HG03108 (cell line): Measurements from ENCODE around the gene MARCHF6.
A peak's percentile ranks its signal among the peaks of the same experiment; 100 is the strongest.
"Not testable (repeated sequence)": the region's sequence is repeated elsewhere in the genome, so short reads cannot be mapped to it uniquely, and the experiment has no call there.

Experiments
- ATAC-seq: cut with Tn5 transposase; IDR thresholded peaks from one replicate; pipeline ENCODE4 v1.9.1; 2021; ENCODE audit warnings: moderate library complexity; ENCODE audit not compliant: unreplicated experiment

The MARCHF6 gene, protein sequence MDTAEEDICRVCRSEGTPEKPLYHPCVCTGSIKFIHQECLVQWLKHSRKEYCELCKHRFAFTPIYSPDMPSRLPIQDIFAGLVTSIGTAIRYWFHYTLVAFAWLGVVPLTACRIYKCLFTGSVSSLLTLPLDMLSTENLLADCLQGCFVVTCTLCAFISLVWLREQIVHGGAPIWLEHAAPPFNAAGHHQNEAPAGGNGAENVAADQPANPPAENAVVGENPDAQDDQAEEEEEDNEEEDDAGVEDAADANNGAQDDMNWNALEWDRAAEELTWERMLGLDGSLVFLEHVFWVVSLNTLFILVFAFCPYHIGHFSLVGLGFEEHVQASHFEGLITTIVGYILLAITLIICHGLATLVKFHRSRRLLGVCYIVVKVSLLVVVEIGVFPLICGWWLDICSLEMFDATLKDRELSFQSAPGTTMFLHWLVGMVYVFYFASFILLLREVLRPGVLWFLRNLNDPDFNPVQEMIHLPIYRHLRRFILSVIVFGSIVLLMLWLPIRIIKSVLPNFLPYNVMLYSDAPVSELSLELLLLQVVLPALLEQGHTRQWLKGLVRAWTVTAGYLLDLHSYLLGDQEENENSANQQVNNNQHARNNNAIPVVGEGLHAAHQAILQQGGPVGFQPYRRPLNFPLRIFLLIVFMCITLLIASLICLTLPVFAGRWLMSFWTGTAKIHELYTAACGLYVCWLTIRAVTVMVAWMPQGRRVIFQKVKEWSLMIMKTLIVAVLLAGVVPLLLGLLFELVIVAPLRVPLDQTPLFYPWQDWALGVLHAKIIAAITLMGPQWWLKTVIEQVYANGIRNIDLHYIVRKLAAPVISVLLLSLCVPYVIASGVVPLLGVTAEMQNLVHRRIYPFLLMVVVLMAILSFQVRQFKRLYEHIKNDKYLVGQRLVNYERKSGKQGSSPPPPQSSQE

DNA sequence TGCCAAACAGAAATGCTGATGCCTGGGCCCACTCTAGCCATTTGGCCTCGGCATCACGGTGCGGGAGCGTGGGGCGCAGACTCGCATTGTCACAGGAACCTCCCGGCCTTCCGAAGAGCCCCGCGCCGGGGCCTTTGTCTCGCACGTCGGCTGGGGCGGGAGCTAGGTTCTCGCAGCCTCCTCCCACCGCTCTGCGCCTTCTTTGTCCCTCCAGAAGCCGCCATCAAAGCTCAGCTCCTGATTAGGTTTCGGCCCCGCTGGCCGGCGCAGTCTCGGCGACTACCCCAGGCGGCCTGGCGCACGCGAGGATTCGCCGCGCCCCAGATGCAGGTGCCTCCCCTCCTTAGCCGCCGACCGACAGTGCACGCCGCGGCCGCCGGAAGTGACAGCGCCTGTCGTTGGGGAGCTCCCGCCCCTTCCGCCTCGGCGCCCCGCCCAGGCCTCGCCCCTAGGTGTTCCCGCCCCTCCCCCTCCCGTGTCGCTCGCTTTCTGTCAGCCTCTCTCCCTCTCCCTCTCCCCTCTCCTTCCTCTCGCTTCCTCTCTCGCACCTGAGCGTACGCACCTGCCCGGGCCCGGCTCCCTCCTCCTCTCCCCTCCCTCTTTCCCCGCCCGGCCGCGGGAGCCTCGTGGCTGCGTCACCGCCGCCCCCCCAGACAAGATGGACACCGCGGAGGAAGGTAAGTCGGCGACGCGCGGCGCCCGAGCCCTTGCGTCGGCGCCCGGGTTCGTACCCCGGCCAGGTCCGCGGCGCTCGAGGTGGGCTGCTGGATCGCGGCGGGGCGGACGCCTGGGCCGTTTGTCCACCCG, at the start of gene MARCHF6:
MARCHF6 (plus strand) TSS at position 455 of the 807 bp plus-strand sequence; CDS start at position 659, 204 bp downstream.
- peak; percentile 79 for ATAC-seq

DNA sequence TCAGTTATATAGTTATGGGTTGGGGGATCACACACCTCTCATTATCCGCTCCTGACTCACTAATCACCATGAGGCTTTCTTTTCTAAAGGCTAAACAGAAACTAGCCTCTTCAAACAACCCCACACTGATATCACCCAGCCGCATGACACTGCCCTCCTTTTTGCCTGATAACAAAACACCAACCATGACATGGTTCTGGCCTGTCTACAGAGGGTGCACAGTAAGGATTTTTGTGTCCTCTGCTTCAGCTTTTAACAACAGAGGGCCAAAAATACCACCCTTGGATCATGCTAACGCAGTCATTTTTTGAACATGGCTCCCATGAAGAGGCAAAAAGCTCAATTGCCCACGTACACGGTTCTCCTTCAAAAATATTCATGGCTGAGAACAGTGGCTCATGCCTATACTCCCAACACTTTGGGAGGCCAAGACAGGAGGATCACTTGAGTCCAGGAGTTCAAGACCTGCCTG, 49.8 kb upstream of the MARCHF6 start:
- ATAC-seq = no peak

DNA sequence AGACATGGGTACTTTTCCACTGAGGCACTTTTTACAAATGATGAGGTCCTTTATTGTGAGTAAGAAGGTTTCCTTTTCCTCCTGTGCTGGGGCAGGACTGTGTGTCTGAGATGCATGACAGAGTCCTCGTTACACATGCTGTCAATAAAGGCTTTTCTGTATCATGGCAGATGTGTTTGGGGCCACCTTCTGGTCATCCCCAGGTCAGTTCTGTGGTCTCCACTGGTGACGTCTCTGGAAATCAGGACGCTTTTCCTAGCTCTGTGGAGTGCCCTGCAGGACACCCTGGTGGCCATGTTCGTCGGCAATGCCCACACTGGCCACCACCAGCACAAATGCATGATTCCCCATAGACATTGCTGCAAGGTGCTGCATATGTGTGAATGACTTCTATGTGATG, 48.6 kb upstream of the MARCHF6 start:
- ATAC-seq = no peak

DNA sequence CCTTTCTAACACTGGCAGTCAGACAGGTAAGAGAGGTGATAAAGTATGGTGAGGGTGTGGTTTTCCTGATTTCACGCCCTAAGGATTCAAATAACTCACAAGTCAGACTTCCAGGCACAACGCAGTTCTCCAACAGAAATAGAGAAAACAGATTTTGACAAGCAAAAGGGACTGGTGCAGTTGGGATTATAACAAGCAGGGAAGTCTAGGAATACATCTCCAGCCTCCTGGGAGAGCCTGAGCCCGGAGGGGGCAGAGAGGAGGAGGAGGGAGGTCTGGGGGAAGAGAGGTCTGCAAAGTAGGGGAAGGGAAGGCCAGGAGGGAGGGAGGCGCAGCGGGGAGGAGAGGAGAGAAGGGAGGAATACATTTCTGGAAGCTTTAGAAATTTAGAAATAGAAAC, 47.4 kb upstream of the MARCHF6 start:
- ATAC-seq = no peak

DNA sequence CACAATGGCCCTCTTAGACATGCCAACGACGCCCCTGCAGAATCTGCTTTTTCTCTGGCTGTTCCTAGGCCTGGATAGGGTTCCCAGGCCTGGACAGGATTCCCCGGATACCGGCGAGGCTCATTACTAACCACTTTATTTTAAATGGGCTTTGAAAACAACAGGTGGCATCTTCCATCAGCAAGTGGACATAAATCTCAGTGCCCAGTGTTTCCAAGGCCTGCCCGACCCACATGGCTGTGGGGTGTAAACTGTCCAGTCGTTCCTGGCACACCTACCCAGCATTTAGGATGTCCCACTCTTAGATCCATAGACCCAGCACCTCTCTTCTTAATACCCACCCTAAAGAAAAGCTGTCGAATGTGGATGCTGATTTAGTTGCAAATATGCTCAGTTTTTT, 46.7 kb upstream of the MARCHF6 start:
- ATAC-seq = no peak

DNA sequence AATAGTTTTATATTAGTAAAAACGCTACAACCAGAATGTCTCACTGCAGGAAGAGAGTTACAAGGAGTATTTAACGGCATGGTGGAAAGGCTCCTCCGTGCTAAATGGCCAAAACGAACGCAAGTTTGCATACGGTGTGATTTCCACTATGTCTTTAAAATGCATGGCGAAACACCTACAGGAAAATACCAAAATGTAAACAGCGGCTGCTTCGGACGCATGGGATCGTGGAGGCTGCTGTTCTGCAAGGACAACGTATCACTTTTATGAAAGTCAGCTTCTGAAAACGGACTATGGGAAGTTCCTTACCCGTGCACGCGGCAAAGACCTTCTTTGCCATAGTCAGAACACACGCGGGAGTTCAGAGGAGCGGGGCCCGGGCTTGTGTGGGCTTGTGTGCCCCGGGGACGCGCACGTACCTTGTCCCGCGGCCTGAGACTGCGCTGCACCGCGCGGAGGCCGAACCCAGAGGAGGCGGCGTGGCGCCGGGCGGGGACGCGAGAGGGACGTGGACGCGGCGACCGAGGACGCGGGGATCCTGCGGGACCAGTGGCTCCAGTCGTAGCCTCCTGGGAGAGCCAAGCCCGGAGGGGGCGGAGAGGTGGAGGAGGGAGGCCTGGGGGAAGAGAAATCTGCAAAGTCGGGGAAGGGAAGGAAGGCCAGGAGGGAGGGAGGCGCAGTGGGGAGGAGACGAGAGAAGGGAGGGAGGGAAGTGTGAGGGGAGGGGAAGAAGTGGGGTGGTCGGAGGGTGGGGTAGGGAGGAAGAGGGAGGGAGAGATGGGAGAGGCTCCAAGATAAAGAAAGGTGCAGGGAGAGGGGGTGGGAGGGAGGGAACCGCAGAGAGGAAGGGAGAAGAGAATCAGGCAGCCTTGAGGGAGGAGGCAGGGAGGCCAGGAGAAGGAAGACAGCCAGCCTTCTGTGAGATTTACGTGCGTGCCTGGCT, 46.0 kb upstream of the MARCHF6 start, which contains the start of gene CMBL:
CMBL (minus strand) TSS at position 697 of the 943 bp plus-strand sequence. CDS start 17,140 bp downstream, outside the sequence.
- ATAC-seq = peak; percentile 80

DNA sequence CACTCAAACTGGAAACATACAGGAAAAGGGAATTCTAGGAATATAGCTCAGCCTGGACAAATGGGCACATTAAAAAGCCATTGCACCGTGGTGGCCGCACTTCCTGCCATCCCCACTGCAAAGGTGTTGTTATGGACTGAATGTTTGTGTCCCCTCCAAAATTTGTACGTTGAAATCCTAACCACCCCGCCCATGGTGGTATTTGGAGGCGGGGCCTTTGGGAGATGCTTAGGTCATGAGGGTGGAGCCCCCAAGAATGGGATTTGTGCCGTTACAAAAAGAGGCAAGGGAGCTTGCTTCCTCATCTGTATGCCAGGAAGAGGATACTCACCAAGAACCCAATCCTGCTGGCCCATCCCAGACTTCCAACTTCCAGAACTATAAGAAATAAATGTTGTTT, 44.7 kb upstream of the MARCHF6 start:
- ATAC-seq = no peak

DNA sequence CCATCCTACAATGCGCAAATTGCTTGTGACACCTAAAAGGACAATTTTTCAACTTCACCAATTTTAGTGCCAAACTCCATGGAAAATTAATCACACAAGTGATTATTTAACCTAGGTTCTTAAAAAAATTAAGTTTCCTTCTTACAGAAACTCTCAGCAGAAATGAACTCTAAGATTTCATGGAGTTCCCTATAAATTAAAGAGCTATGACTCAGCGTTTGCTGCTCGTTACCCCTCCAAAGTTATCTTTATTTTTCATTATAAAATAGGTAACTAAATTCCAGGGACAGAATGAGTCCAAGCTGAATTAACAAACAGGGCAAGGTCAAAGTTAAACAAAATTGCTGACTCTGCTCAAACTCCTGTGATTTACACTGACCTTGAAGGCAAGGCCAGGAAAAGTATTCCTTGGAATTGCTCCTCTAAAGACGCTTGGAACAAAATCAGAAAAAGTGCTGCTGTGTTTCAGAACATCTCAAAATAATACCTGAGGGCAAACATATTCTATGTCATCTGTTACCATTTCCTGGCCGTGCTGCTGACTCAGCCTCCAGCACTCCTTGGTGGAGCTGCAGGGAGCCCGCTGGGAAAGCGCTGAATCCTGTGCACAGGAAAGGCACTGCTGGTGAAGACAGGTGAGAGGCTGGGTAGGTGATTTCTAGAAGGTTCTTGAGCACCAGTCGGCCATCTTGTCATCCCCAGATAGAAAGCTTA, 43.3 kb upstream of the MARCHF6 start:
- ATAC-seq = no peak

DNA sequence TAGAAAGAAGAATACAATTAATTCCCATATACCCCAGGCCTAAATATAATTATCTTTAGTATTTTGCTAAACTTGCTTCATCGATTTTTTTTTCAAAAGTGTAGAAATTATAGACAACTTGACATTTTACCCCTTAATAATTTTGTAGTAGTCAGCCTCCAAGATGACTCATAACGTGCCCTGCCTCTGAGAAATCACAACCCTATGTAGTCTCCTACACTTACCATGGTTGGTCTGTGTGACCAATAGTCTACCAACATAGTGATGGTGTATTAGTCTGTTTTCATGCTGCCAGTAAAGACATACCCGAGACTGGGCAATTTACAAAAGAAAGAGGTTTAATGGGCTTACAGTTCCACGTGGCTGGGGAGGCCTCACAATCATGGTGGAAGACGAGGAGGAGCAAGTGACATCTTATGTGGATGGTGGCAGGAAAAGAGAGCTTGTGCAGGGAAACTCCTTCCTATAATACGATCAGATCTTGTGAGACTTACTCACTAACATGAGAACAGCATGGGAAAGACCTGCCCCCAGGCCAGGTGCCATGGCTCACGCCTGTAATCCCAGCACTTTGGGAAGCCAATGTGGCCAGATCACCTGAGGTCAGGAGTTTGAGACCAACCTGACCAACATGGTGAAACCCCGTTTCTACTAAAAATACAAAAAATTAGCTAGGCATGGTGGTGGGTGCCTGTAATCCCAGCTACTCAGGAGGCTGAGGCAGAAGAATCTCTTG, 42.5 kb upstream of the MARCHF6 start:
- ATAC-seq = not testable (repeated sequence)

DNA sequence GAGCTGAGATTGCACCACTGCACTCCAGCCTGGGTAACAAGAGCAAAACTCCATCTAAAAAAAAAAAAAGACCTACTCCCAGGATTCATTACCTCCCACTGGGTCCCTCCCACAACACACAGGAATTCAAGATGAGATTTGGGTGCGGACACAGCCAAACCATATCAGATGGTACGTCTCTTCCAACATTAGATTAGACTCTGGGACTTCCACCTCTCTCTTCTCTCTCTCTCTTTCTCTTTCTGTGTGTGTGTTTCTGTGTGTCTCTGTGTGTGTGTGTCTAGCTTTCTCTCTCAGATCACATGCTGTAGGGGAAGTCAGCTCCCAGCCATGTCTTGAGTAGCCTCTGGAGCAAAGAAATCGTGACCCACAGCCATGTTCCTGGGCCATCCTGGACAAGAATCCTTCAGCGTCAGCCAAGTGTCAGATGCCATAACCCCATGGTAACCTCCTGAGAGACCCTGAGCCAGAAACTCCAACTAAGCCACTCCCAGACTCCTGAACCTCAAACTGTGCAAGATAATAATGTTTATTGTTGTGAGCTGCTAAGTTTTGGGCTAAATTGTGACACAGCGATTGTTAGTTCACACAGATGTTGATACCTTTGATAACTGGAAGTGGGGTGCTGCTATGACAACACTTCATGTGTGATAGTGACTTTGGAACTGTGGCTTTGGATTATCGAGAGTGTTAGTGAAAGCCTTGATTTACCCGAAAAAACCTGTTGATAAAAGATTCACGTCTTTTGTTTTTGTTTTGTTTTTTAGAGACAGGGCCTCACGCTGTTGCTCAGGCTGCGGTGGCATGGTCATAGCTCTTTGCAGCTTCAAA, 41.7 kb upstream of the MARCHF6 start:
- no peak for ATAC-seq

DNA sequence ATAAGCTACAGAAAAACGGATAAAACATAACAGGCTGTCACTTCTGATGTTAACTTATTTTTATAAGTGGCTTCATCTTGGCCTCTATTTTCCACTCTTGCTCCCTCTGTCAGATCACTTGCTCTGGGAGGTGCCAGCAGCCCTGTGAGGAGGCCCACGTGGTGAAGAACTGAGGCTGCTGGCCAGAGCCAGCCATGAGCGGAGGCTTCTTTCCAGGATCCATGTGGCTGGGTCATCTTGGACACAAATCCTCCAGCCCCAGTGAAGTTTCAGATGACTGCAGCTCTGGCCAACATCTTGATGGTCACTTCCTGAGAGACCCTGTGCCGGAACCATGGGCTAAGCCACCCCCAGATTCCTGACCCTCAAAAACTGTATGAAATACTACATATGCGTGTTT, 38.3 kb upstream of the MARCHF6 start:
- ATAC-seq = no peak

DNA sequence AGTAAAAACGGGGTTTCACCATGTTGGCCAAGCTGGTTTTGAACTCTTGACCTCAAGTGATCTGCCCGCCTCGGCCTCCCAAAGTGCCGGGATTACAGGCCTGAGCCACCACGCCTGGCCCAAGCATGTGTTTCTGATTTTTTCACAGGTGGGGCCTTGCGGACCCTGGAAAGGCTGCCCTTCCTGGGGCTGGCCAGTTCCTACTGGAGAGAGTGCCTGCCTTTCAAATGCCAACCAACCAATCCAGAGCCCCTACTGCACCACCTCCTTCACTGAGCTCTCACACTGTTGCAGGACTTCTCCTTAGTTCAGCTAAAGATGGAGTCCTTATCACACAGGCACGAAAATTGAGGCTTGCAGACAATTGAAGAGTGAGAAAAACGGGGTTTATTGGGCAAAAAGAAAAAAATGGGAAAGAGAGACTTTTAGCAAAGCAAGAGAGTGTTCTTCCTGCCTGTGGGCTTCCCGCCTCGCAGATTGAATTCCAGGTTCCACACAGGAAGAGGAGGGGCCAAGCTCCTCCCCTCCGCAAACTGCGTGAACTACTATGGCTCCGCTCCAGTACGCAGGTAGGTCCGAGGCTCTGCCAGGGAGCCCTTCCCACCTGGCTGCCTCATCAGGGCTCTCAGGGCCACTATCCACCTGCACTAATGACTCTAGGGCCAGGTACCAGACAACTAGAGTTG, 37.5 kb upstream of the MARCHF6 start:
- ATAC-seq = no peak

DNA sequence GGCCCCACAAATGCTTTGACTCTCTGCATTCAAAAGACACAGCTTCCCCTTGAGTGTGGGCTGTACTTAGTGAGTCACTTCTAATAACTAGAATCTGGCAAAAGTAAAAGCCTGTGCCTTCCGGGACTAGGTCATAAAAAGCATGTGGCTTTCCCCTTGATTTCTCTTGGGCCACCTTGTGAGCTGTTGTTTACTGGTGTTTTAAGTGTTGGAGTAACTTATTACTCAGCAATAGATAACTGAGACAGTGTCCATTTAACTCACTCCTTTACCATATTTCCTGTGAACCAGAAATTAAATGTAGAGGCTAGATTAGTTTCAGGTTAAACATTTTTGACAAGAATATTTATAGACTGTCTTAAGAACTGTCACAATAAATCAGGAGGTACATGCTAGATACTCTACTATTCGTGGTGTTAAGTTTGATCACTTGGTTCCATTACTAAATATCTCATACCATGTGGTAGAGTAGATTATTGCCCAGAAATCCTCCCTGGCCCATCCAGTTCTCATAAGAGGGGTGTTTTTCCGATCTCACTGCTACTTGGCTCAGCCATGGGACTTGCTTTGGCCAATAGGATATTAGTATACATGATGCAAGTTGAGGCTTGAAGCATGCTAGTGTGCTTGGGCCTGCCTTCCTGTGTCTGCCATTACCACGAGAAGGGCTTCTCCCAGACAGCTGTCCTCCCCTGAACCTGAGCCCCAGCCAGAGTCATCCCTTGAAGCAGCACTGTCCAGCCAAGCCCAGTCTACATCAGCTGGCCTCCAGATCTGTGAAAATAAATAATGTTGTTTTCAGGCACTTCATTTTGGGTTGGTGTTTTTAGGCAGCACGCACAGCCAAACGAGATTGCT, 35.4 kb upstream of the MARCHF6 start:
- peak; percentile 78 for ATAC-seq

DNA sequence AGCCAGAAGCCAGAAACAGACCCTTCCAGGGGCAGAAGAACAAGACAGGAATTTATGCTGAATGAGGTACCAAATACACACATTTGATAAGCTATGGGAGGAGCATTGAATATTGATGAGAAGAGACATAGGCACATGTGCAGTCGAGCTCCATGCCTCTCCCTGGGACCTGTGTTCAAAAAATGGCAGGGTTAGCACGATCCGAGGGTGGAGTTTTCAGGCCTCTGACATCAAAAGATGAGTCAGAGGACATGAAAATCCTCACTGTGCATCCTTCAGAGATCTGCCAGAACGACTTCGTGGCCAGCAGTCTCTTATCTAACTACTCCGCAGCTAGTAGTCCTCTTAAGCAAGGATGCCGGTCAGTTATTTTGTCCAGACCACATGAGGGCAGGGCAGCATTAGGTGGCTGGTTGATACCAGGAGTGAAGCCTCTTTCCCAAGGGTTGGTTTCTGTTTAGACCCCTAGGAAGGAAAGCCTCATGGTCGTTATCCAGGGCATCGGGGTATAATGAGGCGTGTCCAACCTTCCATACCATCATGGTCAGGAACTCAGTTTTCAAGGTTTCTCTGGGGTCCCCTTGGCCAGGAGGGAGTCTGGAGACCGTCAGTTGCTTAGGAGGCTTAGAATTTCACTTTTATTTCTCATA, 34.2 kb upstream of the MARCHF6 start:
- no peak for ATAC-seq

DNA sequence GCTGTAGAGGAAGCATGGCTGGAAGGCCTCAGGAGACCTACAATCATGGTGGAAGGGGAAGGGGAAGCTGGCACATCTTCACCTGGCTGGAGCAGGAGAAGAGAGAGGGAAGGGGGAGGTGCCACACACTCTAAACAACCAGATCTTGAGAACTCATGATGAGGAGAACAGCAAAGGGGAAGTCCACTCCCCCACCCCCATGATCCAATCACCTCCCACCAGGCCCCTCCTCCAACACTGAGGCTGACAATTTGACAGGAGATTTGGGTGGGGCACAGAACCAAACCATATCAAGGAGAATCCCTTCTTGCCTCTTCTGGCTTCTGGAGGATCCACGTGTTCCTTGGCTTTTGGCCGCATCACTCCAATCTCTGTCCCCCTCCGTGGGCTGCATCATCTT, 32.7 kb upstream of the MARCHF6 start:
- no peak for ATAC-seq
